Medulla oblongata (tissue), 1 donor: ENCODE results near the gene SCUBE2.

Source experiments
- DNase-seq: peaks from one replicate; pipeline ENCODE4 v3.0.0-alpha.2; 2015; ENCODE audit errors: extremely low spot score

The SCUBE2 gene

DNA sequence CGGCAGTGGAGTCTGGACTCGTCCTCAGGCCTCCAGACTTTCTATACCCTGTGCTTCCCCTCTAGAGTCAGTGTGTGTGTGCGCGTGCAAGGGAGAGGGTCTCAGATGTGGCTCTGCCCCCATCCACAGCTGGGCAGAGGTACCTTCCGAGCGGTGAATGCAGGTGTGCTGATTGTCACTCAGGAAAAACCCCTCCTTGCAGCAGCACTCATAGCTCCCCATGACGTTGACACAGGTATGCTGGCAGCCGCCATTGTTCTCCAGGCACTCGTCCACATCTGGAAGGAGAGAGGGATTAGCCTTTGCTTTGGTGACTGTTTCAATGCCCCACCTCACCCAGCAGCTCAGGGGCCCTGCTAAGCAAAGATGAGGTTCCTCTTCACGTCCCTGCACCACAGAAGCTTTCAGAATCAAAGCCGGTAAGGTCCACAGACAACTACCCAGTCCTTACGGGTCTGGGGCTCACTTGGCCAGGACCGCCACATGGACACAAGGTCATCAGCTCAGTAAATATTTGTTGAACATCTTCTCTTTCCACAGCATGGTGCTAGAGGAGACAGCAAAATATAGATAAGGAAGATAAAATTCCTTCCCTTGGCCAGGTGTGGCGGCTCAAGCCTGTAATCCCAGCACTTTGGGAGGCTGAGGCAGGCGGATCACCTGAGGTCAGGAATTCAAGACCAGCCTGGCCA is 16.9 kb downstream of the SCUBE2 start:
- no peak for DNase-seq

DNA sequence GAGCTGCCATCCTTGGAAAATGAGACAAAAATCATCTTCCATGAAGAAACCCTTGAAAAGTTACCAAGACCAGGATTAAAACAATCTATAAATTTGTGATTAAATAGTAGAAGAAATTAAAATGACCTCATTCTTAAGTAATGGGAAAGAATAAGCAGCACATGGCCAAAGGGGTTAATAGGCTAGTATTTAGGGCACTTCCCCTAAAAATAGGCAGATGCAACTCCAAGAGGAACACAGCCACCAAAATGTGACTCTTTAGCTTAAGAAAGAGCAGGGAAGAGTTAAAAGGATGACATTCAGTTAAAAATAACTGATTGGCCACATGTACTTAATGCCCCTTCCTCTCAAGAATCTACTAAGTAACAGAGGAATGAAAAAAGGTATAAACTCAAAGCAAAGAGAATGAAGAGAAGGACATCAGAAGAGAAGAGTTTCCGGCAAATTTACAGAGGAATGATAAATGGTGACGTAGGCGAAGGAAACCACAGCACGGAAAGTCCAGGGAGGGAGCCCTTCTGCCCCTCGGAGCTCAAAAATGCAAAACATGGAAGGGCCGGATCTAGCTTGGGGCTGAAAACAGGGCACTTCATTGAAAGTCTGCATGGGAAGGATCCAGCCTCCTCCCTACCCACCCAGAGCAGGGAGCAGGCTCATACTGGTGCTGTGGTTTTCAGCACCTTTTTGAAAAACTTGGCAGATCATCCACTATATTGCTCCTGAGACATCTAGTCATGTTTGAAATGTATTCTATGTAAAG is 17.8 kb downstream of the SCUBE2 start:
- no peak for DNase-seq

DNA sequence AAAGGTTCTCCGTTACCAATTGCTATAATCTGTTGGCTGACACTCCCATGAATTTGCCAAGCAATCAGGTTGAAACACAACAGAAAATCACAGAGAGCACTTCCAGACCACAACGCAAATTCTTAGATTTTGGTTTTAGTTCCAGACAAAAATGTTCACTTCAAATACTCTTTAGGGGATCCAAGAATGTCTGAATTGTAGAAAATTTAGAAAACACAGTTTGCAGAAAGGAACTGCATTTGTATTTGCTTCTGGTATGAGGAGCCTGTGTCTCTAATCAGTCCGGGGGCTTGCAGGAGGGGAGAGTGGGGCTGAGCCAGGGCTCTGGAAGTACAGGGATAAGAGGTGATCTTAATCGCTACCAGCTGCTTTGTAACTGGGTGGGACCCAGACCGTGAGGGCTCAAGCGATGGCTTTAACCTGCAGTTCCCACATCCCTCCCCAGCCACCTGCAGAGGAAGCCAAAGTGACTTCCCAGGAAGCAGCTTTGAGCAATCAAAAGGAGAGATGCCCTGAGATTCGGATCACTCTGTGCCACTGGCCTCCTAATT is 18.7 kb downstream of the SCUBE2 start:
- no peak for DNase-seq

DNA sequence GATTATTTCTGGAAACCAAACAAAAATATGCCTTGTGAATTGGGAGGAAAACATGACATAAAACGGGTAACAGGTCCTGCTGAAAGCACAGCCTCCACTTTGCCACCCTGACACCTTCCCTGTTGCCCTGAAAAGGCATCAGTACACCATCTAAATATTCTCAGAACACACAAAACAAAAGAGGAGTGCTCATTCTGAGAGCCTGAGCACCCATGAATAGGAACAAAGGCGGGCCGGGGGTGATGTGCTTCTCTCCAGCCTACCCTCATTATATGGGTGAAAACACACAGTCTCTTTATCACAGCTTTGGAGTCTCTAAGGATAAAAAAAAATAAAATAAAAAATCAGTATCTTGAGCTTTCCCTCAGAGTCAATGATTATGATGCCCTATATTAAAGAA is 19.7 kb downstream of the SCUBE2 start:
- no peak for DNase-seq

DNA sequence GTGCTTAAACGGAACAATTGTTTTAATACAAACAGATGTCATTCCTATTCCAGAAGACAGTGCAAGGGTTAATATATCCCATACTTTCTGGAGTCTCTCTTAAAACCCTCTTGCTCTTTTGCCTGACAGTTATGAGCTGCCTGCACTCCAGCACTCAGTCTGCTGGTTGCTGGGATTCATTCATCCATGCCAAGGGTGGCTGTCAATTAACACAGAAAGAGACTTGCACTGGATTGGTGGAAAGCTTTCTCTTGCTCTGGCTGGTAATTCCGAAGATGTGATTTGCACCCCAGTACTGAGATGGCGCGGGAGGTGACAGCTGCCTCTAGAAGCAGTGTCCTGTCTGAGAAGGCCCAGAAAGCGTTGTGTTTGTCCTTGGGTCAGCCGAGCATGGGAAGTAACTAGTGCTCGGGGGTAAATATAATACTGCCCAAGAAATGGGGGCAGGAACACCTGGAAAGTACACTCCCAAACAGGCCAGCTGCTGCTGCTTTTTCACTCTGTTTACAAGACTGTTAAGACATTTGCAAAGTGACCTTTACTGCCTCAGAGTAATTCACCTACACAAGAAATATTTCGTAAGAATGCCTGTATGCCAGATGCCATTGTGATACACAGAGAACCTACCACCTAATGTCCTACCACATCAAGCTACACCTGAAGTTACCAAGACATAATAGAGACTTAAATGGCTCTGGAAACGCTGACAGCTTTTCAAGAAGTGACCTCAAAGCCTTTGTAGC is 20.5 kb downstream of the SCUBE2 start:
- peak; percentile 19 for DNase-seq

DNA sequence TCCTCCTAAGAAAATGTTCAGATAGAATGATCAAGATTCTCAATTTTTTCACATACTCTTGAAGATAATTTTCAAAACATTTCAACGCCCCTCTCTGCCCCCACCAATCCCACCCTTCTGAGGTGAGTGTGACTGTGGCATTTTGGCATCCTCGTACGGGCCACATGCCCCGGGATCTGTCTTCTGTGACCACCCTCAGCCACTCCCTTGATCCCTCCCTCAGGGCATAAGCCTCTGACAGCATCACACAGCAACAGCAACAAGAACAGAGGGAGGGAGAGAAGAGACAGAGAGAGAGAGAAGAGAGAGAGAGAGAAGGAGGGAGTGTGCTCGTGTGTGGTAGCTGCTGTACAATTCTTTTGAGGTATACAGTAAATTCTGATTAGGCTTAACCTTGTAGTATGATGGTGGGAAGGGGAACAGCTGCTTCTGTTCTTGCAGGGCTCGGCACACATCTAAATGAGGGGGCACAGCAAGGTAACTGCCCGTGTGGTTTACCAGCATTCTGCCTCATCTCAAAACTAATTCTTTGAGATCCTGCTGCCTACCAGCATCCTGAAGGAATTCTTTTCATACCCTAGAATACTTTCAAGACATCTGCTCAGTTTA is 21.4 kb downstream of the SCUBE2 start:
- no peak for DNase-seq

DNA sequence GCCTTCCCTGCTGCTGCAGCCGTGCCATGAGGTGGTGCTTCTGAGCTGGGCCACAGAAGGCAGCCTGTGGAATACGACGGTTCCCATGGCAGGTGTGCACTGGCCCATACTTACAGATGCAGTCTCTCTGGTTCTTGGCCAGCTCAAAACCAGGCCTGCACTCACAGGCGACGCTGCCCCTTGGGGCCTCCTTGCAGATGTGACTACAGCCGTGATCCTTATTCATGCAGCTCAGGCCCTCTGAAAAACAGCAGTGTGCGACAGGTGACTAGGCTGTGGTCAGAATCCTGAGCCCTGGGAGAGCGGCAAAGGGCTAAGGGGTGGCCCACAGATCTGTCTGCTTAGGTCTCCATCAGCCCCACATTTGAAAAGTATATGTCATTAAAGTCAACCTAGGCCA is 22.1 kb downstream of the SCUBE2 start:
- DNase-seq, result no peak

DNA sequence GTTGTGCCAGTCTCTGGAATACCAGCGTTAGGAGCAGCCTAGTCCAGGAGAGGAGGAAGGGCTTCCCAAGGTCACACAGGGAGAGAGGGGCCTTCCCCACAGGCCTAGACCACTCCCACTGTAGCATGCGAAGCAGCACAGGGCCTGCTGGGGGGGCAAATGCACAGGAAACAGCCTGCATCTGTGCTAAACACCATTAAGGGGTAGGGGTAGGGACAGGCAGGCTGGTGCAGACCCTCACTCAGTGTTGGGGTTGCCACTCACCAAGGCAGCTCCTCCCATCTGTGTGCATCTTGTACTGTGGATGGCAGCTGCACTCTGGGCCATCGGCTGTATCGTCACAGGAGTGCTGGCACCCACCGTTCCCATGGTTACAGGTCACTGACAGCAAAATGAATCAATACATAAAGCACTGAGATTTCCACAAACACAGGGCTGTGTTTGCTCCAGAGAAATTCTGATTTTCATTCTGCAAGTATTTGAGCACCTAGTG is 24.9 kb downstream of the SCUBE2 start:
- DNase-seq, result no peak

DNA sequence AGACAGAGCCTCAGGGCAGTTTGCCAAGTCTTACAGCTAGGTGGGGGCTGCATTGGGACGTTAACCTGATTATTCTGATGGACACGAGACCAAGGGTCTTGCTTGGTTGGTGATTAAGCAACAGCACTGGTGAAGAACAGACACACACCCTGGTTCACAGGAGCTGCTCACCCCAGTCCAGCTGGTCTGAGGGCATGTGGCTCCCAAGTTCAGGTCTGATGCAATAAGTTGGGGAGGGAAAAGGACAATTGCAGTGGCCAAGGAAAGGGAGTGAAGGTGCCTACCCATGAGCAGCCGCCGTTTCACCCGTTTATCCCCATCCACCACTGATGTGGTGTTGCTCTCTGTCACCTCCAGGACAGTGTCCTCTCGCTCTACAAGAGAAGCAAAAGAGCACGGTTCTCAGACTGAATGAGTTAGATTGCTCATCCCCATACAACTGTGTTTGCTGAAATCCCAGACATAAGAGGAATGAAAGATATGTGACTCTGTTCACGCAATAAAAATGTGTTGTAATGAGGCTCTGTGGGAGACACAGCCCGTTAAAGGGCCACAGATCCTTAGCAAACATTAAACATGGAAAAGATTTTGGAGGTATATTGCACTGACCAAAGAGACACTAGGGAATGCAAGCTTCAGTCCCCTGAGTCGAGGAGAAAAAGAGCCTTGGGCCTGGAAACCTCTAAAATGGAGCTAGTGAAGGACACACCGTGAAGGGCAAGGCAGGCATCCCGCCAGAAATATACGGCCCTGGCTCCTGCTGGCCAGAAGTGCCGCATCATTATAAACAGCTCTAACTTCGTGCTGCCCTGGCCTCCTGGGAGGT is 25.6 kb downstream of the SCUBE2 start:
- DNase-seq, result no peak

DNA sequence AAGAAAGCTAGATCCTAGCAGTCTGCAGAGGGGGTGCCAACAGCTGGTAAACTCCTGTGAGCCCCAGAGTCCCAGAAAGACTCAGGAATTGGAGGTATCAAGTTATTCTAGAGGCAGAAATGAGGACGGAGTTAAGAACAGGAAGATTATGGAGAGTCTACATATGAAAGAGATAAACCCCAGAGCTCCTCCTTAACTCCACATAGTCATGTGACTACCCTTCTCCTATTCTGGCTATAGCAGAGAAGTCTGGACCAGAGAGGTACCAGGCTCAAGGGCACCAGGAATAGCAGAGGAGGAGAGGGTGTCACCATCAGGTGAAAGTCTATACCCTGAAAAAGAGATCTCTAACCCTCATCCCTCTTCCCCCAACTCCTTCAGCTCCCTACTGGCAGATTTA is 29.6 kb downstream of the SCUBE2 start:
- no peak for DNase-seq

DNA sequence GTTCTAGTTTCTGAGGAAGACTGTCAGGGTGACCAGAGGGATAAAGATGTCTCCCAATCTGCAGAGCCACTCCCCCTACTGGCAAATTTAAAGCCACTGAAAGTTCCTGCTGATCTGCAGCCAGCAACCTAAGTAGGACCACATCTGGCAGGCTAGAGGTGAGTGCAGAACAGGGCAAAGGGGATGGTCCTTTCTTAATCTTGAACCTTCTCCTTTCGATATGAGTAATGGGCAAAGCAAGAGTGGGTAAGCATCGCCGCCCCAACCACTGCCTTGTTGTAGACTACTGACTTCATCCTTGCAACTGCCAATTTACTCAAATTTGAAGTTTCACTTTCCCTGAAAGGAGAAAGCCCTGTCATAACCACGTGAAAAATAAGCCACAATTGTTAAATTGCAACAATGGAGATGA is 30.7 kb downstream of the SCUBE2 start:
- DNase-seq, result peak; percentile 55

DNA sequence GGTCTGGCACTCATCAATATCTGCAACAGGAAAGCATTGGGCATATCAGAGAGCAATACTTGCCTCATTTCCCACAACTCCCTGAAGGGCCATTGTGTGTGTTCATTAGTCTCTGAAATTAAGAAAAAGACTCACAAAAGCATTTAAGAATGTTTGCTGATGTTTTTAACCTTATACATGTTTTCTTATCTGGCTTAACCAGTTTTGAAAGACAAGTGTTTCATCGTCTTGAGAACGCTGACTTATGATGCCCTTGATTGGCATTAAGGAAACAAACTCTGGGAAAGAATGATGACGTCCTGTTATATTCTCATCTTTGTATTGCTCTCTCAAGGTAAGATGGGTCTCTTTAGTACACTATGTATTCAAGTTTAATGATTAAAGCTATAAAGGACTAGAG is 32.0 kb downstream of the SCUBE2 start:
- no peak for DNase-seq

DNA sequence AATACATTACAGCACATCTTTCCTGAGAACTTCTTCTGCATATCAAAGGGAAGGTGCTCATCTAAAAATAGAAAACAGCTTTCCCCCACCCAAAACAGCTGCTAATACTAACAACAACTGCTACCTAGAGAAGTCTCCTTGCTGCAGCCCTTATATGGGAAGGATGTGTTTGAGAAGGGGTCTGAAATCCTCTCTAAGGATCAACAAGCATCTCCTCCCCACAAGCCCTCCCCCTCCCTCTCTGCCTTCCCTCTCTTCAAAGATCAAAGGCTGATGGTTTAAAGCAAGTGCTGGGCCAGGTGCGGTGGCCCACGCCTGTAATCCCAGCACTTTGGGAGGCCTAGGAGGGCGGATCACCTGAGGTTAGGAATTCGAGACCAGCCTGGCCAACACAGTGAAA is 33.5 kb downstream of the SCUBE2 start:
- DNase-seq, result no peak

DNA sequence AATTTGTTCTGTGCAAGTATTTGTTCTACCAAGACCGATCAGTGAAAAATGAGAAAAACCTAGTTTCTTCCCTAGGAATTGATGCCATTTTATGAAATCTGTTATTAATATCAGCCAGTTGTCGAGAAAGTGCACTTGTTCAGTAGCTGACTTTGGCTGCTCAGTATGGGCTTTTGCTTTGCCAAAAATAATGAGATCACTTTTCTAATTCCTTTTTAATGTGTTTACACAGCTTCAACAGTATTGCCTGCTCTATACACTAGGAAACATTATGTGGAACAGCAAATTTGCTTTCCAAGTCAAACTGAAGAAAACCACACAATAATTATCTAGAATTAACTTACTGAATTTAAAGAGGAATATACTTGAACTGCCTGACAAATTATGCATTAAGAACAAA is 34.4 kb downstream of the SCUBE2 start:
- DNase-seq, result no peak

DNA sequence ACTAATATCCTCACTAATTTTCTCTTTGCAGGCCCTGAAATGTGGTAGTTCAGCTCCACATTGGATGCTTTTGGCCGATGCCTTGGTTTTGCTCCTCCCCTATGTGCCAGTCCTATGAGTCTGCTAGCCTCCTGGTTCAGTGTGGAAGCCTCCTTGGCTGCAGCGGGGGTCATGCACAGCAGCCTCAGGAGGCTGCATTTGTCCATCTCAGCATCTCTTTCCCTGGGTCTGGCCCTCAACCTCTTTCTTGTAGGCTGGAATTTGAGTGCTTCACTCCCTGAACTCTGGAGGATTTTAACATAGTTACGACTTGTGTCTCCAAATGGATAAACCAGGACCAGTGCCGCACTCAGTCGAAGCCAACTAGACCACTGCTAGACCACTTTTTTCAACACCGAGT is 34.9 kb downstream of the SCUBE2 start:
- no peak for DNase-seq

DNA sequence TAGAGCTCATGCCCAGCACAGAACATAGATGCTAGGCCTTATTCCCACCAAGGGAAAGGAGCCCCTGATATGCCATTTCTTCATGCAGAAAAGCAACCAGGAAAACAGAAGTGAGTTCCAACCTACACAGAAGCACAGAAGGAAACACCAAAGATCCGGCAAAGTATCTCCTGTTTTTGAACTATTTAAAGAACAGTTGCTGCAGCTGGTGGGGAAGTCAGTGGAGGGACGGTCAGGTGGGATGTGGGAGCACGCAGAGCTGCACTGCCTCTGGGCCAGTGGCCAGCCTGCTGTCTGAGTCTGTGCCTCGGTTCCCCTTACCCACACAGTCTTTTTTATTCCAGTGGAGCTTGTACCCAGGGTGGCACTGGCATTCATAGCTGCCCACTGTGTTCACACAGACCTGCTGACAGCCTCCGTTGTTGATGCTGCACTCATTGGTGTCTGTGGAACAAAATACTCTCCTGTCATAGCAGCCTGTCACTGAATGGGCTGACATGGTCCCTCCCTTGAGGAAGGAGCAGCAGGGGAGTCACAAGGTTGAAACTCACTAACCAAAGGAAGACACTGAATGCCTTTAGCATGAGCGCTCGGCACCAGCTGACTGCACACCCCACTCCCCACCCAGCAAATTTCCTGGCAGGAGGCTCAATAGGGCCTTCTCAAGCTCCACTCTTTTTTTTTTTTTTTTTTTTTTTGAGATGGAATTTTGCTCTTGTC is 37.9 kb downstream of the SCUBE2 start:
- peak; percentile 68 for DNase-seq

DNA sequence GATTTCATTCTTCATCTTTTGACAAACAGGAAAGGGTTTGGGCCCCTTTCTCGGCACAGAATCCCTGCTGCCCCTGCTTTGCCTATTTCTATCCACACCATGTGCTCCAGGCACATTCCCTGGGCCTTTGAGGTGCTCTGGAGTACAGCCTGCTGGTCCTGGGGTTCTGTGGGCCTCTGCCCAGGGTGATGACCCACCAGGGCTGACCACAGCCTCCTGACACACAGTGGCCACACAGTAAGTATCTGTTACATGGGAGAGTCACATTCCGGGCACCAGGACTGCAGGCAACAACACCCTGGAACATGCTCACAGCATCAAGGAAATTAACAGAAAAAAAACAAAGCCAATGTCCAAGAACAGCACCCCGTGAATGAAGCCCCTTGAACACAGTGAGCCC is 39.1 kb downstream of the SCUBE2 start:
- no peak for DNase-seq

DNA sequence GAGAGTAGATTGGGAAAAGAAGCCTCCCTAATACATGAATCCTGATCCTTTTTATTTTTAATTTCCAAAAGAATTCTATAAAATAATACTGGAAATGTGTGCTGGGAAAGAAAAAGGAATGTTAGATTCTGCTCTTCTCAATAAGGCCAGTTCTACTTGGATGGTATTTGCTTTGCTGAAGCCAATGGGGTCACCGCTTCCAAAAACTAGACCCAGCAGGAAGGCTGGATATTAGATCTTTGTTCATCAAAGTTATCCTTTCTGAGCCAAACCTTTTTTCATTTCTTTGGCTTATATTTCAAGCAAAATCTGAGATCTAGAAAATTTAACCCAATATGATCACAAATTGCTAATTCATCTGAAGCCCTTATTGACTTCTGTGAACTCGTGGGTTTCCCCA is 41.4 kb downstream of the SCUBE2 start:
- DNase-seq, result no peak

DNA sequence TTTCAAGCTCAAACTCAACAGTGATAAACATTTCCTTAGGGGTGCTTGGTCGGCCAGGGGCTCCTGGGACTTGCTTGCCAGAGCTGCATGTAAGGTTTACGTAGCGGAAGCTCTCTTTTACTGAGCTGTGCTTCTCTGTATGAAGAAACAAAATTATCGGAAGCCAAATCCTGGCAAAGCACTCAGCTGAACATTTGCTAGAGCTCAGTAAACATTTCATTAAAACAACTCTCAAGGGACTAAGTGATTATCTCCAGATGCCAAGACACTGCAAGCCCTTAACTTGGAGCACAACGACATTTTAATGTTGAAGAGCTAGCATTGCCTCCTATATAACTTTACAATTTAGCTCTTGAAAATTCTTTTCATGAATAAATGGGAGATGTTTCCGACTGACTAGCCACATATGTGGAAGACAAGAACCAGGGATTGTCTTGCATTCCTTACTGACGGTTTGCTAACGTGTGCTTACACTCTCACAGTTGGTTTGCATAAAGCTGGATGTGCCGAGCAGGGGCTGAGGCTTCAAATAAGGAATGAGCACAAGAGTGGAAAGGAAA is 43.4 kb downstream of the SCUBE2 start:
- no peak for DNase-seq

DNA sequence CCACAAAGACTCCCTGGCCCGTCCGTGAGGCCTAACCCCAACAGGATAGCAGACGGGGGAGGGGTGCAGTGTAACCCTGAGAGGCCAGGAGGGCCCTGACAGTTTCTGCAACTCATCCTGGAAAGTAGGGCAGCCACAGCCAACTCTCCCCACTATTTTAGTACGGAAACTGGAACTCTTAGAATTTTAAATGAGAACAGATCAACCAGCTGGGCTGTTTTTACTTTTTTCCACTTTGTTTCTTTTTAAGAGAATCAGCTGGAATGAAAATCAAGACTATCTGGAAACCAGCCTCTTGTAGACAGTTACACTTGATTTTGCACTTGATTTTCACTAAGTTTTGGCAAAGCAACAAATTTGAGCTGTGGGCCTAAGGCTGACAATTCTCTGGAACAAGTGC is 44.9 kb downstream of the SCUBE2 start:
- no peak for DNase-seq
